Retinal pigment epithelial cell (primary cell): Measurements from ENCODE around the gene KHK.

Experiments
- DNase-seq: peaks from one replicate; pipeline ENCODE4 v3.0.0-alpha.2; 2010; ENCODE audit warnings: low read depth
- H3K4me3 ChIP-seq: 2 replicates; pipeline ENCODE4 v1.5.1; 2011; ENCODE audit warnings: mild to moderate bottlenecking, low read length, control low read depth, moderate library complexity
- CTCF ChIP-seq: conservative IDR thresholded peaks from 2 replicates; pipeline ENCODE4 v1.5.1; 2011; ENCODE audit warnings: low read depth, low read length, control low read depth, inconsistent platforms

Gene KHK

GRCh38 chr2:27082773-27083409 is 3.7 kb upstream of the KHK start:
- no peak for DNase-seq
- TF ChIP-seq CTCF: no peak
- no peak overlapping the region for H3K4me3 ChIP-seq

- DNase-seq: no peak
- H3K4me3 ChIP-seq: no peak overlapping the region
- no peak for TF ChIP-seq CTCF
These were observed 2.9 kb upstream of the KHK start for GRCh38 chr2:27083410-27084296.

- DNase-seq: no peak
- H3K4me3 ChIP-seq: no peak overlapping the region
- no peak for TF ChIP-seq CTCF
These were observed 2.1 kb upstream of the KHK start for GRCh38 chr2:27084297-27085061.

- DNase-seq: no peak
- no peak for TF ChIP-seq CTCF
- peak overlapping the region; percentile 55 for H3K4me3 ChIP-seq
These were observed 1.4 kb upstream of the KHK start for GRCh38 chr2:27085062-27085672.

- TF ChIP-seq CTCF: peak; percentile 49
- H3K4me3 ChIP-seq: peak overlapping the region; percentile 55
- DNase-seq: no peak
These were observed 891 bp upstream of the KHK start for GRCh38 chr2:27085673-27086089.

- peak overlapping the region; percentile 55 for H3K4me3 ChIP-seq
- DNase-seq: peak; percentile 45
- peak; percentile 68 for TF ChIP-seq CTCF
These were observed 365 bp upstream of the KHK start for GRCh38 chr2:27086090-27086723.
